Neural progenitor cell (in vitro differentiated cells): ENCODE measurements around the gene CCDC183.
"Not testable (repeated sequence)": the region's sequence is repeated elsewhere in the genome, so short reads cannot be mapped to it uniquely, and the experiment has no call there.

Experiments used
- CTCF ChIP-seq: fragments of 200-600 bp; sonication (generic); IDR thresholded peaks from 2 replicates; pipeline ENCODE4 v1.5.1; 2017; ENCODE audit warnings: antibody characterized with exemption, mild to moderate bottlenecking
- EZH2 ChIP-seq: fragments of 200-600 bp; sonication (generic); IDR thresholded peaks from 2 replicates; pipeline ENCODE4 v1.6.1; 2017; ENCODE audit warnings: antibody characterized with exemption, mild to moderate bottlenecking, moderate library complexity

GRCh38 chr9:136837856-136838277 is 41.7 kb downstream of the CCDC183 start:
- TF ChIP-seq CTCF, EZH2: not testable (repeated sequence)
